OCI-LY3 (cell line): Measurements from ENCODE around the gene DCTD.

ENCODE experiments used
- H2AFZ ChIP-seq: fragments of 200-600, 300-600 bp; shearing (Covaris generic); 2 replicates; pipeline ENCODE4 v1.6.0; 2014; ENCODE audit warnings: antibody characterized with exemption, low read depth, low read length
- H3K27ac ChIP-seq: fragments of 200-600, 300-600 bp; sonication (generic); 2 replicates; pipeline ENCODE4 v1.5.1; 2014; ENCODE audit warnings: mild to moderate bottlenecking, low read length, moderate library complexity, mixed read lengths
- H3K27me3 ChIP-seq: fragments of 200-600, 300-600 bp; sonication (generic); 2 replicates; pipeline ENCODE4 v1.6.1; 2014; ENCODE audit warnings: low read depth, low read length, mixed read lengths
- H3K36me3 ChIP-seq: fragments of 200-600, 300-600 bp; sonication (generic); replicated peaks from 2 replicates; pipeline ENCODE3; 2014; ENCODE audit warnings: low read depth, low read length, mixed read lengths
- H3K4me1 ChIP-seq: fragments of 300-600, 200-600 bp; sonication (generic); 2 replicates; pipeline ENCODE4 v1.6.1; 2014; ENCODE audit warnings: low read length, mixed read lengths
- H3K4me2 ChIP-seq: fragments of 200-600, 300-600 bp; sonication (generic); 2 replicates; pipeline ENCODE4 v1.6.1; 2014; ENCODE audit warnings: low read length, mixed read lengths
- H3K4me3 ChIP-seq: fragments of 300-600, 200-600 bp; sonication (generic); 2 replicates; pipeline ENCODE4 v1.5.1; 2014; ENCODE audit warnings: antibody characterized with exemption, mild to moderate bottlenecking, low read length, moderate library complexity
- H3K79me2 ChIP-seq: fragments of 300-600, 200-600 bp; shearing (Covaris generic); 2 replicates; pipeline ENCODE4 v1.6.1; 2014; ENCODE audit warnings: mild to moderate bottlenecking, low read length, mixed read lengths
- H3K9ac ChIP-seq: fragments of 300-600, 200-600 bp; shearing (Covaris generic); 2 replicates; pipeline ENCODE4 v1.6.0; 2014; ENCODE audit warnings: mild to moderate bottlenecking, low read length, moderate library complexity
- H3K9me3 ChIP-seq: fragments of 200-600, 300-600 bp; shearing (Covaris generic); 2 replicates; pipeline ENCODE4 v1.6.1; 2014; ENCODE audit warnings: low read length, mixed read lengths; ENCODE audit not compliant: insufficient read depth
- H4K20me1 ChIP-seq: fragments of 200-600, 300-600 bp; sonication (generic); 2 replicates; pipeline ENCODE4 v1.6.1; 2016; ENCODE audit warnings: low read length, mixed read lengths; ENCODE audit not compliant: insufficient read depth
- CTCF ChIP-seq: fragments of 200-600, 300-600 bp; sonication (generic); IDR thresholded peaks from 2 replicates; pipeline ENCODE4 v1.5.1; 2014; ENCODE audit warnings: antibody characterized with exemption, low read length, low read depth
- EZH2phosphoT487 ChIP-seq: fragments of 200-600 bp; shearing (Covaris generic); IDR thresholded peaks from 2 replicates; pipeline ENCODE4 v1.6.1; 2018; ENCODE audit warnings: antibody characterized with exemption, mixed run types, low read depth

DCTD gene

GRCh38 chr4:182884040-182884439, 33.1 kb downstream of the DCTD start:
- no peaks in the 10 kb centered on the region for H3K79me2 ChIP-seq
- H3K9me3 ChIP-seq, result 0 out of 2 replicates have a peak, but pooled peaks cover 7% of the 10 kb centered on the region
- peaks cover 55% of the 10 kb centered on the region for H3K36me3 ChIP-seq
- H4K20me1 ChIP-seq, result no peaks in the 10 kb centered on the region
- no peak overlapping the region for H3K4me2 ChIP-seq
- no peaks in the 10 kb centered on the region for H3K27me3 ChIP-seq
- no peak overlapping the region for H3K27ac ChIP-seq
- H3K9ac ChIP-seq, result no peak overlapping the region
- H2AFZ ChIP-seq, result no peak overlapping the region
- no peaks in the 10 kb centered on the region for H3K4me1 ChIP-seq
- TF ChIP-seq EZH2phosphoT487, result no peak
- TF ChIP-seq CTCF, result no peak
- H3K4me3 ChIP-seq, result no peak overlapping the region

GRCh38 chr4:182883351-182883750, 33.8 kb downstream of the DCTD start:
- H3K27me3 ChIP-seq, result no peaks in the 10 kb centered on the region
- no peak overlapping the region for H3K4me2 ChIP-seq
- no peaks in the 10 kb centered on the region for H3K4me1 ChIP-seq
- no peak overlapping the region for H2AFZ ChIP-seq
- H3K79me2 ChIP-seq, result no peaks in the 10 kb centered on the region
- no peaks in the 10 kb centered on the region for H4K20me1 ChIP-seq
- no peak overlapping the region for H3K9ac ChIP-seq
- TF ChIP-seq EZH2phosphoT487 (no peak), CTCF (no peak)
- H3K9me3 ChIP-seq, result 0 out of 2 replicates have a peak, but pooled peaks cover 7% of the 10 kb centered on the region
- H3K4me3 ChIP-seq, result no peak overlapping the region
- H3K36me3 ChIP-seq, result peaks cover 48% of the 10 kb centered on the region
- no peak overlapping the region for H3K27ac ChIP-seq

GRCh38 chr4:182881914-182882313, 35.3 kb downstream of the DCTD start:
- no peaks in the 10 kb centered on the region for H3K27me3 ChIP-seq
- no peaks in the 10 kb centered on the region for H4K20me1 ChIP-seq
- no peaks in the 10 kb centered on the region for H3K4me1 ChIP-seq
- peaks cover 37% of the 10 kb centered on the region for H3K36me3 ChIP-seq
- no peak overlapping the region for H2AFZ ChIP-seq
- no peak overlapping the region for H3K4me2 ChIP-seq
- no peaks in the 10 kb centered on the region for H3K79me2 ChIP-seq
- no peak for TF ChIP-seq EZH2phosphoT487
- no peak for TF ChIP-seq CTCF
- no peak overlapping the region for H3K4me3 ChIP-seq
- no peak overlapping the region for H3K27ac ChIP-seq
- no peak overlapping the region for H3K9ac ChIP-seq
- 0 out of 2 replicates have a peak, but pooled peaks cover 7% of the 10 kb centered on the region for H3K9me3 ChIP-seq

GRCh38 chr4:182880387-182881356, 36.5 kb downstream of the DCTD start:
- H3K4me2 ChIP-seq, result no peak overlapping the region
- 0 out of 2 replicates have a peak, but pooled peaks cover 7% of the 10 kb centered on the region for H3K9me3 ChIP-seq
- H3K9ac ChIP-seq, result no peak overlapping the region
- H3K4me1 ChIP-seq, result no peaks in the 10 kb centered on the region
- no peak overlapping the region for H3K27ac ChIP-seq
- H3K27me3 ChIP-seq, result no peaks in the 10 kb centered on the region
- no peak overlapping the region for H2AFZ ChIP-seq
- H3K79me2 ChIP-seq, result no peaks in the 10 kb centered on the region
- H3K36me3 ChIP-seq, result peaks cover 25% of the 10 kb centered on the region
- no peaks in the 10 kb centered on the region for H4K20me1 ChIP-seq
- no peak for TF ChIP-seq CTCF
- TF ChIP-seq EZH2phosphoT487, result no peak
- no peak overlapping the region for H3K4me3 ChIP-seq
